ENCODE measurements around the gene MFSD2A. TPM values are rescaled to one million over a fixed set of nuclear protein-coding genes. Genes with fewer than 3 reads are reported as not detected.

The MFSD2A gene
- total and polyA plus RNA-seq, 10 of the 15 experiments (the other 5 are each of a cell fraction or from before 2014, with no cell fraction given) = 0.84 to 30.1 (median 15.2) TPM

- peaks cover 30% of the 10 kb centered on the region for H3K4me1 ChIP-seq (ENCODE audit: control insufficient read depth, insufficient read depth, low read length)
- ChIA-PET RAD21 (ENCODE audit: unreplicated experiment) (interaction anchor here (1.1 to 3.2 kb wide), 4 partner anchors 36 to 77 kb away, joined by 3 to 11 read pairs (median 8); partner anchors contain the start of gene CAP1), CTCF (interaction anchor here (1.0 to 2.9 kb wide), 4 partner anchors 12 to 77 kb away, joined by 3 to 18 read pairs (median 4); no protein-coding TSS in a partner anchor), SMC1A (ENCODE audit: uncharacterized antibody, unreplicated experiment) (interaction anchor here (0.6 to 3.9 kb wide), 9 partner anchors 9 to 94 kb away, joined by 3 to 17 read pairs (median 3); no protein-coding TSS in a partner anchor), POLR2A (interaction anchor here (0.6 to 1.5 kb wide), 4 partner anchors 35 to 179 kb away, joined by 3 to 4 read pairs (median 3); partner anchors contain the start of gene CAP1)
- FAIRE-seq (no peak), DNase-seq (ENCODE audit: low read depth, low spot score) (no peak), ATAC-seq (no peak; the same call in 2 of the 3 replicates)
- H3K79me2 ChIP-seq (ENCODE audit: control insufficient read depth, insufficient read depth, low read length) = no peaks in the 10 kb centered on the region
- peaks cover 2% of the 10 kb centered on the region; the same call in 1 of the 3 replicates for H3K9me3 ChIP-seq (replicated peaks; ENCODE audit: control insufficient read depth, insufficient read depth, low read length)
- peak overlapping the region; percentile 64; the same call in 1 of the 2 replicates for H3K27ac ChIP-seq (ENCODE audit: control insufficient read depth, insufficient read depth)
- H3K36me3 ChIP-seq (ENCODE audit: control insufficient read depth in 2 of 2, insufficient read depth in 2 of 2, low read length in 1 of 2) = no peaks in the 10 kb centered on the region
- H3K4me3 ChIP-seq = no peak overlapping the region
- H3K9ac ChIP-seq (ENCODE audit: control insufficient read depth, insufficient read depth, low read length) = peak overlapping the region; percentile 4; the same call in 1 of the 2 replicates
- in situ Hi-C loops (cut with MboI) = no loop called here
- H4K20me1 ChIP-seq (ENCODE audit: control insufficient read depth, insufficient read depth) = no peaks in the 10 kb centered on the region
- no TSS peak for BruUV-seq (replicated peaks)
- TF ChIP-seq LARP7 (IDR thresholded peaks at IDR 0.05) = 0 out of 2 replicates have a peak, but pooled peaks have one; percentile 3
- TF ChIP-seq CHD1 (IDR thresholded peaks at IDR 0.05; ENCODE audit: low read depth, low read length) = no peak
- no peak for TF ChIP-seq TCF7 (IDR thresholded peaks at IDR 0.05; ENCODE audit: borderline replicate concordance)
- no peak for TF ChIP-seq ESRRA (IDR thresholded peaks at IDR 0.05; ENCODE audit: low read length)
- TF ChIP-seq RUNX3 (IDR thresholded peaks at IDR 0.05; ENCODE audit: low read length) = no peak
- no peak for TF ChIP-seq GABPA (IDR thresholded peaks at IDR 0.05; ENCODE audit: low read depth)
- TF ChIP-seq POLR2AphosphoS2 (IDR thresholded peaks at IDR 0.05; ENCODE audit: low read depth, low read length) = no peak
- peak; percentile 11; the same call in 1 of the 2 replicates for TF ChIP-seq DPF2 (IDR thresholded peaks at IDR 0.05)
- 0 out of 2 replicates have a peak, but pooled peaks have one; percentile 11 for TF ChIP-seq SREBF2 (IDR thresholded peaks at IDR 0.05; ENCODE audit: low read length)
- TF ChIP-seq SRF (IDR thresholded peaks at IDR 0.05; ENCODE audit: low read depth in 2 of 2, low read length in 2 of 2) = no peak
- 0 out of 2 replicates have a peak, but pooled peaks have one; percentile 5 for TF ChIP-seq NFYB (IDR thresholded peaks at IDR 0.05; ENCODE audit: insufficient read depth, low read depth, low read length)
- peak overlapping the region; percentile 63 for H2AFZ ChIP-seq (ENCODE audit: control insufficient read depth, low read depth, low read length)
- H3K27me3 ChIP-seq (replicated peaks in 1 of 2; ENCODE audit: control insufficient read depth in 2 of 2, insufficient read depth in 2 of 2, low read length in 1 of 2) = no peaks in the 10 kb centered on the region
- intact Hi-C loops (cut with micrococcal nuclease; ENCODE audit: unreplicated experiment) = no loop called here
- H3K4me2 ChIP-seq (ENCODE audit: control insufficient read depth, insufficient read depth) = peak overlapping the region; percentile 69; the same call in 1 of the 2 replicates
These were observed 41.6 kb downstream of the MFSD2A start for GRCh38 chr1:39996396-39997004.

Data from GM12878 (cell line).